WTC11 (cell line): ENCODE data around the gene ERCC4. TPM values are rescaled to one million over a fixed set of nuclear protein-coding genes. Genes with fewer than 3 reads are reported as not detected.
A peak's percentile ranks its signal among the peaks of the same experiment; 100 is the strongest.

Source experiments
- ATAC-seq: fragments of 200-7000 bp; cut with Tn5 transposase; 2 replicates; pipeline ENCODE4 v1.10.0; 2021; ENCODE audit warnings: mild to moderate bottlenecking, moderate library complexity
- CTCF ChIA-PET: fragments of 300-600 bp; sonication (Branson Sonifier 250); formaldehyde crosslinking; loops from one replicate; lab custom pipeline; 2021; ENCODE audit warnings: antibody characterized with exemption; lab: Charles Lee
- POLR2A ChIA-PET: fragments of 350-600 bp; sonication (Branson Sonifier 250); formaldehyde crosslinking; loops from one replicate; lab custom pipeline; 2021; ENCODE audit warnings: antibody characterized with exemption; lab: Charles Lee
- DNase-seq: peaks from one replicate; pipeline ENCODE4 v3.0.0; 2021; ENCODE audit warnings: low spot score
- H3K27ac Mint-ChIP-seq: 2 replicates; pipeline ENCODE4 v1.8.0; 2021; ENCODE audit warnings: mixed read lengths
- H3K27me3 Mint-ChIP-seq: 2 replicates; pipeline ENCODE4 v1.8.0; 2021; ENCODE audit warnings: low read depth, mild to moderate bottlenecking, moderate library complexity, mixed read lengths
- H3K36me3 Mint-ChIP-seq: 2 replicates; pipeline ENCODE4 v1.8.0; 2021; ENCODE audit warnings: mixed read lengths
- H3K4me1 Mint-ChIP-seq: 2 replicates; pipeline ENCODE4 v1.8.0; 2022; ENCODE audit warnings: mixed read lengths
- H3K4me3 Mint-ChIP-seq: 2 replicates; pipeline ENCODE4 v1.8.0; 2021; ENCODE audit warnings: mild to moderate bottlenecking, moderate library complexity, mixed read lengths
- H3K9me3 Mint-ChIP-seq: 2 replicates; pipeline ENCODE4 v1.8.0; 2021; ENCODE audit warnings: mixed read lengths
- E2F4 ChIP-seq: sonication (generic); formaldehyde crosslinking; IDR thresholded peaks from 2 replicates; pipeline ENCODE4 v1.8.1; 2022; ENCODE audit warnings: low read depth, mild to moderate bottlenecking, moderate library complexity, missing genetic modification reagents, borderline replicate concordance
- EMX1 ChIP-seq: fragments of 250-450 bp; sonication (Bioruptor Pico); IDR thresholded peaks from 2 replicates; pipeline ENCODE4 v1.8.0; 2021; ENCODE audit warnings: mild to moderate bottlenecking
- FOXP4 ChIP-seq: sonication (generic); formaldehyde crosslinking; IDR thresholded peaks from 2 replicates; pipeline ENCODE4 v1.8.0; 2022; ENCODE audit warnings: mild to moderate bottlenecking, missing genetic modification reagents
- GABPB1 ChIP-seq: sonication (generic); formaldehyde crosslinking; IDR thresholded peaks from 2 replicates; pipeline ENCODE4 v1.8.1; 2023; ENCODE audit warnings: mild to moderate bottlenecking, missing genetic modification reagents
- GRHL2 ChIP-seq: fragments of 250-450 bp; sonication (Bioruptor Pico); IDR thresholded peaks from 2 replicates; pipeline ENCODE4 v1.8.0; 2022; ENCODE audit warnings: mild to moderate bottlenecking, moderate library complexity; ENCODE audit not compliant: insufficient replicate concordance, severe bottlenecking
- GTF2I ChIP-seq: fragments of 250-450 bp; sonication (Bioruptor Pico); conservative IDR thresholded peaks from 2 replicates; pipeline ENCODE4 v1.4.0; 2021; ENCODE audit warnings: mild to moderate bottlenecking
- HMGA2 ChIP-seq: fragments of 250-450 bp; sonication (Bioruptor Pico); IDR thresholded peaks from 2 replicates; pipeline ENCODE4 v1.4.0; 2021; ENCODE audit warnings: mild to moderate bottlenecking, moderate library complexity
- JAZF1 ChIP-seq: fragments of 250-450 bp; sonication (Bioruptor Pico); IDR thresholded peaks from 2 replicates; pipeline ENCODE4 v1.9.0; 2021; ENCODE audit warnings: moderate library complexity, mild to moderate bottlenecking, inconsistent platforms
- MLX ChIP-seq: sonication (generic); formaldehyde crosslinking; IDR thresholded peaks from 2 replicates; pipeline ENCODE4 v1.8.1; 2023; ENCODE audit warnings: mild to moderate bottlenecking, missing genetic modification reagents, moderate library complexity
- MYBL2 ChIP-seq: sonication (generic); formaldehyde crosslinking; IDR thresholded peaks from 2 replicates; pipeline ENCODE4 v1.8.1; 2023; ENCODE audit warnings: mild to moderate bottlenecking, moderate library complexity, missing genetic modification reagents
- NFATC4 ChIP-seq: fragments of 250-450 bp; sonication (Bioruptor Pico); IDR thresholded peaks from 2 replicates; pipeline ENCODE4 v1.9.0; 2021; ENCODE audit warnings: mild to moderate bottlenecking
- OVOL2 ChIP-seq: fragments of 250-450 bp; sonication (Bioruptor Pico); IDR thresholded peaks from 2 replicates; pipeline ENCODE4 v1.9.0; 2021; ENCODE audit warnings: mild to moderate bottlenecking, borderline replicate concordance
- SMAD4 ChIP-seq: sonication (generic); formaldehyde crosslinking; IDR thresholded peaks from 2 replicates; pipeline ENCODE4 v1.8.0; 2022; ENCODE audit warnings: mild to moderate bottlenecking, missing genetic modification reagents
- TEAD1 ChIP-seq: sonication (generic); formaldehyde crosslinking; IDR thresholded peaks from 2 replicates; pipeline ENCODE4 v1.8.0; 2022; ENCODE audit warnings: mild to moderate bottlenecking, missing genetic modification reagents
- TP53 ChIP-seq: sonication (generic); formaldehyde crosslinking; IDR thresholded peaks from 2 replicates; pipeline ENCODE4 v1.8.1; 2023; ENCODE audit warnings: mild to moderate bottlenecking, missing genetic modification reagents
- ZBTB21 ChIP-seq: sonication (generic); formaldehyde crosslinking; IDR thresholded peaks from 2 replicates; pipeline ENCODE4 v1.8.1; 2023; ENCODE audit warnings: mild to moderate bottlenecking, missing genetic modification reagents, borderline replicate concordance
- ZNF317 ChIP-seq: sonication (generic); formaldehyde crosslinking; IDR thresholded peaks from 2 replicates; pipeline ENCODE4 v1.8.1; 2023; ENCODE audit warnings: low read depth, mild to moderate bottlenecking, moderate library complexity, missing genetic modification reagents, borderline replicate concordance
- total RNA-seq: library from RNA; stranded (reverse); gene quantifications from 3 replicates; pipeline ENCODE4 v1.2.3, GENCODE V29; 2021
- TF ChIP-seq, protein P1 (sequence below): sonication (generic); formaldehyde crosslinking; IDR thresholded peaks from 2 replicates; pipeline ENCODE4 v1.8.1; 2023; ENCODE audit warnings: mild to moderate bottlenecking, missing genetic modification reagents
- TF ChIP-seq, protein P2 (sequence below): fragments of 250-450 bp; sonication (Bioruptor Pico); IDR thresholded peaks from 2 replicates; pipeline ENCODE4 v1.9.0; 2021; ENCODE audit warnings: mild to moderate bottlenecking
- TF ChIP-seq, protein P3 (sequence below): sonication (generic); formaldehyde crosslinking; IDR thresholded peaks from 2 replicates; pipeline ENCODE4 v1.8.0; 2023; ENCODE audit warnings: missing genetic modification reagents
- TF ChIP-seq, protein P4 (sequence below): sonication (generic); formaldehyde crosslinking; IDR thresholded peaks from 2 replicates; pipeline ENCODE4 v1.8.1; 2022; ENCODE audit warnings: low read depth, missing genetic modification reagents, borderline replicate concordance

ERCC4 gene
- total RNA-seq, 1 experiment from 2014 or later = 12.1 TPM

DNA sequence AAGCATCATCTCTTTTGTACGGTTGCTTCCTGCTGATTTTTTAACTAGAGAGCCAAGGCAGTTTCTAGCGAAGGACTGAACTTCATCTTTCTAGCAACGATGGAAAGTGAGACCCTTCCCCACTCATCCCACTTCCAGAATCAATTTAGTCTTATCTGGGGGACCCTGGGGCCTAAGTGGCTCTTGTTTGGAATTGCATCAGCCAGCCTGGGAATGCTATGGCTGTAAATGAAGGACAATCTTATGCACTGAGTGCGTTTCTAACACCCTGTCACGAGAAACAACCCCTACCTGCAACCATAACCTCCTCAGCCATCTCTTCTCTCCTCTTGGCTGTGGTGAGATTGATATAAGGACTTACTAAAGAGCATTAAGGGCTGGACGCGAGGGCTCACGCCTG is 64.8 kb downstream of the ERCC4 start:
- ATAC-seq (no peak), DNase-seq (no peak)
- H3K27me3 Mint-ChIP-seq = no peaks in the 10 kb centered on the region
- no peaks in the 10 kb centered on the region; the same call in 1 of the 2 replicates for H3K36me3 Mint-ChIP-seq
- H3K9me3 Mint-ChIP-seq = peaks cover 4% of the 10 kb centered on the region; the same call in 1 of the 2 replicates
- H3K4me3 Mint-ChIP-seq = no peak overlapping the region
- H3K4me1 Mint-ChIP-seq = no peaks in the 10 kb centered on the region
- POLR2A ChIA-PET = interaction anchor here (0.6 kb wide), 2 partner anchors 10 to 93 kb away, joined by 3 to 7 read pairs; no protein-coding TSS in a partner anchor
- TF ChIP-seq FOXP4 (CRISPR knock-in tag) = no peak
- peak; percentile 10; the same call in 1 of the 2 replicates for TF ChIP-seq GABPB1 (CRISPR knock-in tag)
- CTCF ChIA-PET = no interaction called here
- no peak overlapping the region for H3K27ac Mint-ChIP-seq

- H3K4me3 Mint-ChIP-seq = no peak overlapping the region
- ATAC-seq (no peak), DNase-seq (no peak)
- H3K9me3 Mint-ChIP-seq = 0 out of 2 replicates have a peak, but pooled peaks cover 3% of the 10 kb centered on the region
- TF ChIP-seq TEAD1 (CRISPR knock-in tag) (no peak), JAZF1 (CRISPR knock-in tag) (no peak), GTF2I (CRISPR knock-in tag) (no peak)
- no peaks in the 10 kb centered on the region for H3K4me1 Mint-ChIP-seq
- ChIA-PET CTCF (no interaction called here), POLR2A (no interaction called here)
- H3K27ac Mint-ChIP-seq = no peak overlapping the region
- no peaks in the 10 kb centered on the region for H3K36me3 Mint-ChIP-seq
- H3K27me3 Mint-ChIP-seq = no peaks in the 10 kb centered on the region
Measured at GRCh38 chr16:13988038-13988437, 68.1 kb downstream of the ERCC4 start.

DNA sequence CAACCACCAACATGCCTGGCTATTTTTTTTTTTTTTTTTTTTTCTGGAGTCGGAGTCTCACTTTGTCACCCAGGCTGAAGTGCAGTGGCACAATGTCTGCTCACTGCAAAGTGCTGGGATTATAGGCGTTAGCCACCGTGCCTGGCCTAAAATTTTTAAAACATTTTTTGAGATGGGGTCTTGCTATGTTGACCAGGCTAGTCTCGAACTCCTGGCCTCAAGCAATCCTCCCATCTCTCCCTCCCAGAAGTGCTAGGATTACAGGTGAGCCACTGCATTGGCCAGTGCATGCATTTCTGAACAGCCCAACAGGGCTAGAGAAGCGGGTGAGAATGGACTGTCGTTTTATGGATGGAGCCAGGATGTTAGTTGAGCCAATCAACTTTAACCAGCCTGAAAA is 72.4 kb downstream of the ERCC4 start:
- Mint-ChIP-seq H3K27ac (no peak overlapping the region), H3K9me3 (0 out of 2 replicates have a peak, but pooled peaks cover 3% of the 10 kb centered on the region), H3K4me3 (no peak overlapping the region), H3K27me3 (no peaks in the 10 kb centered on the region), H3K4me1 (peaks cover 11% of the 10 kb centered on the region), H3K36me3 (no peaks in the 10 kb centered on the region)
- ATAC-seq (no peak), DNase-seq (no peak)
- ChIA-PET CTCF (interaction anchor here (2.0 kb wide), 1 partner anchor 57 kb away, joined by 5 read pairs; no protein-coding TSS in a partner anchor), POLR2A (no interaction called here)
- TF ChIP-seq OVOL2 = no peak
- TF ChIP-seq TP53 = no peak
- TF ChIP-seq, protein P1, sequence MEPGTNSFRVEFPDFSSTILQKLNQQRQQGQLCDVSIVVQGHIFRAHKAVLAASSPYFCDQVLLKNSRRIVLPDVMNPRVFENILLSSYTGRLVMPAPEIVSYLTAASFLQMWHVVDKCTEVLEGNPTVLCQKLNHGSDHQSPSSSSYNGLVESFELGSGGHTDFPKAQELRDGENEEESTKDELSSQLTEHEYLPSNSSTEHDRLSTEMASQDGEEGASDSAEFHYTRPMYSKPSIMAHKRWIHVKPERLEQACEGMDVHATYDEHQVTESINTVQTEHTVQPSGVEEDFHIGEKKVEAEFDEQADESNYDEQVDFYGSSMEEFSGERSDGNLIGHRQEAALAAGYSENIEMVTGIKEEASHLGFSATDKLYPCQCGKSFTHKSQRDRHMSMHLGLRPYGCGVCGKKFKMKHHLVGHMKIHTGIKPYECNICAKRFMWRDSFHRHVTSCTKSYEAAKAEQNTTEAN (CRISPR knock-in tag) = no peak
- no peak for TF ChIP-seq MLX (CRISPR knock-in tag)
- no peak for TF ChIP-seq EMX1 (CRISPR knock-in tag)
- TF ChIP-seq HMGA2 (CRISPR knock-in tag) = no peak
- TF ChIP-seq ZNF317 (CRISPR knock-in tag) = no peak
- TF ChIP-seq FOXP4 (CRISPR knock-in tag) = no peak
- no peak for TF ChIP-seq GRHL2 (CRISPR knock-in tag)
- no peak for TF ChIP-seq ZBTB21
- TF ChIP-seq, protein P2, sequence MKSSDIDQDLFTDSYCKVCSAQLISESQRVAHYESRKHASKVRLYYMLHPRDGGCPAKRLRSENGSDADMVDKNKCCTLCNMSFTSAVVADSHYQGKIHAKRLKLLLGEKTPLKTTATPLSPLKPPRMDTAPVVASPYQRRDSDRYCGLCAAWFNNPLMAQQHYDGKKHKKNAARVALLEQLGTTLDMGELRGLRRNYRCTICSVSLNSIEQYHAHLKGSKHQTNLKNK = no peak
- TF ChIP-seq SMAD4 (CRISPR knock-in tag) = no peak
- TF ChIP-seq, protein P3, sequence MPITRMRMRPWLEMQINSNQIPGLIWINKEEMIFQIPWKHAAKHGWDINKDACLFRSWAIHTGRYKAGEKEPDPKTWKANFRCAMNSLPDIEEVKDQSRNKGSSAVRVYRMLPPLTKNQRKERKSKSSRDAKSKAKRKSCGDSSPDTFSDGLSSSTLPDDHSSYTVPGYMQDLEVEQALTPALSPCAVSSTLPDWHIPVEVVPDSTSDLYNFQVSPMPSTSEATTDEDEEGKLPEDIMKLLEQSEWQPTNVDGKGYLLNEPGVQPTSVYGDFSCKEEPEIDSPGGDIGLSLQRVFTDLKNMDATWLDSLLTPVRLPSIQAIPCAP (CRISPR knock-in tag) = no peak
- no peak for TF ChIP-seq E2F4 (CRISPR knock-in tag)
- no peak for TF ChIP-seq NFATC4 (CRISPR knock-in tag)
- TF ChIP-seq MYBL2 (CRISPR knock-in tag) = no peak
- TF ChIP-seq, protein P4, sequence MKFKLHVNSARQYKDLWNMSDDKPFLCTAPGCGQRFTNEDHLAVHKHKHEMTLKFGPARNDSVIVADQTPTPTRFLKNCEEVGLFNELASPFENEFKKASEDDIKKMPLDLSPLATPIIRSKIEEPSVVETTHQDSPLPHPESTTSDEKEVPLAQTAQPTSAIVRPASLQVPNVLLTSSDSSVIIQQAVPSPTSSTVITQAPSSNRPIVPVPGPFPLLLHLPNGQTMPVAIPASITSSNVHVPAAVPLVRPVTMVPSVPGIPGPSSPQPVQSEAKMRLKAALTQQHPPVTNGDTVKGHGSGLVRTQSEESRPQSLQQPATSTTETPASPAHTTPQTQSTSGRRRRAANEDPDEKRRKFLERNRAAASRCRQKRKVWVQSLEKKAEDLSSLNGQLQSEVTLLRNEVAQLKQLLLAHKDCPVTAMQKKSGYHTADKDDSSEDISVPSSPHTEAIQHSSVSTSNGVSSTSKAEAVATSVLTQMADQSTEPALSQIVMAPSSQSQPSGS (CRISPR knock-in tag) = no peak
